SU-DHL-6 (cell line): Measurements from ENCODE around the gene THRAP3.
"Not testable (repeated sequence)": the region's sequence is repeated elsewhere in the genome, so short reads cannot be mapped to it uniquely, and the experiment has no call there.

ENCODE experiments used
- H2AFZ ChIP-seq: fragments of 200-600 bp; sonication (generic); 2 replicates; pipeline ENCODE4 v1.6.1; 2014; ENCODE audit warnings: low read depth, mild to moderate bottlenecking, moderate library complexity, mixed read lengths, antibody characterized with exemption, low read length; ENCODE audit not compliant: severe bottlenecking
- H3F3A ChIP-seq: fragments of 200-600 bp; shearing (Covaris generic); 2 replicates; pipeline ENCODE4 v1.6.0; 2016; ENCODE audit warnings: antibody characterized with exemption, mild to moderate bottlenecking; ENCODE audit not compliant: insufficient read depth
- H3K27ac ChIP-seq: fragments of 200-600 bp; sonication (generic); 2 replicates; pipeline ENCODE4 v1.5.1; 2016; ENCODE audit warnings: low read depth, mild to moderate bottlenecking, low read length, moderate library complexity, mixed read lengths
- H3K27me3 ChIP-seq: fragments of 200-600 bp; sonication (generic), shearing (Covaris generic); 2 replicates; pipeline ENCODE4 v1.6.0; 2014; ENCODE audit warnings: mild to moderate bottlenecking, low read length
- H3K36me3 ChIP-seq: fragments of 200-600 bp; sonication (generic); 2 replicates; pipeline ENCODE4 v1.6.1; 2014; ENCODE audit warnings: mild to moderate bottlenecking, low read length, mixed read lengths
- H3K4me2 ChIP-seq: fragments of 300-600, 200-600 bp; shearing (Covaris generic), sonication (generic); 2 replicates; pipeline ENCODE4 v1.6.0; 2014; ENCODE audit warnings: low read length, low read depth, mild to moderate bottlenecking; ENCODE audit not compliant: poor library complexity, severe bottlenecking
- H3K4me3 ChIP-seq: fragments of 200-600 bp; sonication (generic); 2 replicates; pipeline ENCODE4 v1.5.1; 2014; ENCODE audit warnings: antibody characterized with exemption, low read length, mild to moderate bottlenecking, mixed read lengths; ENCODE audit not compliant: insufficient read depth, poor library complexity, severe bottlenecking
- H3K79me2 ChIP-seq: fragments of 200-600 bp; sonication (generic); 2 replicates; pipeline ENCODE4 v1.6.1; 2014; ENCODE audit warnings: mild to moderate bottlenecking, low read length, moderate library complexity; ENCODE audit not compliant: insufficient read depth
- H3K9ac ChIP-seq: fragments of 200-600 bp; sonication (generic); 2 replicates; pipeline ENCODE4 v1.7.0; 2014; ENCODE audit warnings: mild to moderate bottlenecking, low read length
- H3K9me2 ChIP-seq: fragments of 200-600 bp; sonication (generic); replicated peaks from 2 replicates; pipeline ENCODE4 v1.6.1; 2014; ENCODE audit warnings: low read length; ENCODE audit not compliant: insufficient read depth
- H3K9me3 ChIP-seq: fragments of 200-600 bp; sonication (generic); 2 replicates; pipeline ENCODE4 v1.6.1; 2014; ENCODE audit warnings: low read length, mixed read lengths; ENCODE audit not compliant: insufficient read depth
- H4K20me1 ChIP-seq: fragments of 200-600 bp; sonication (generic); 2 replicates; pipeline ENCODE4 v1.6.1; 2014; ENCODE audit warnings: low read depth, mild to moderate bottlenecking, antibody characterized with exemption, low read length, moderate library complexity, mixed read lengths
- CTCF ChIP-seq: fragments of 200-600 bp; sonication (generic); IDR thresholded peaks from one replicate; pipeline ENCODE4 v1.5.1; 2017; ENCODE audit warnings: antibody characterized with exemption, mild to moderate bottlenecking, low read length, moderate library complexity; ENCODE audit not compliant: insufficient read depth, poor library complexity, severe bottlenecking
- EZH2phosphoT487 ChIP-seq: fragments of 200-600 bp; sonication (generic), shearing (Covaris generic); conservative IDR thresholded peaks from 2 replicates; pipeline ENCODE4 v1.6.1; 2018; ENCODE audit warnings: mild to moderate bottlenecking, antibody characterized with exemption, low read length, moderate library complexity, mixed read lengths

THRAP3 gene

GRCh38 chr1:36224537-36225282 is 467 bp downstream of the THRAP3 start:
- H3K9me3 ChIP-seq, result no peaks in the 10 kb centered on the region
- peak overlapping the region; percentile 97 for H3K4me3 ChIP-seq
- no peaks in the 10 kb centered on the region for H3K27me3 ChIP-seq
- H3K79me2 ChIP-seq, result peaks cover 52% of the 10 kb centered on the region
- peak overlapping the region; percentile 87 for H3K9ac ChIP-seq
- no peak for TF ChIP-seq EZH2phosphoT487
- no peak for TF ChIP-seq CTCF
- H3K9me2 ChIP-seq, result no peaks in the 10 kb centered on the region
- peaks cover 22% of the 10 kb centered on the region for H4K20me1 ChIP-seq
- peaks cover 9% of the 10 kb centered on the region for H3F3A ChIP-seq
- peak overlapping the region; percentile 10 for H2AFZ ChIP-seq
- H3K36me3 ChIP-seq, result no peaks in the 10 kb centered on the region
- peak overlapping the region; percentile 84 for H3K27ac ChIP-seq
- peak overlapping the region; percentile 83 for H3K4me2 ChIP-seq

- peak overlapping the region; percentile 97 for H3K4me3 ChIP-seq
- no peak overlapping the region for H2AFZ ChIP-seq
- peak overlapping the region; percentile 84 for H3K27ac ChIP-seq
- no peaks in the 10 kb centered on the region for H3K9me3 ChIP-seq
- peaks cover 23% of the 10 kb centered on the region for H4K20me1 ChIP-seq
- no peaks in the 10 kb centered on the region for H3K27me3 ChIP-seq
- H3K9me2 ChIP-seq, result no peaks in the 10 kb centered on the region
- peak overlapping the region; percentile 83 for H3K4me2 ChIP-seq
- TF ChIP-seq EZH2phosphoT487, result no peak
- TF ChIP-seq CTCF, result no peak
- H3K36me3 ChIP-seq, result 0 out of 2 replicates have a peak, but pooled peaks cover 1% of the 10 kb centered on the region
- H3K79me2 ChIP-seq, result peaks cover 59% of the 10 kb centered on the region
- H3K9ac ChIP-seq, result peak overlapping the region; percentile 87
- peaks cover 9% of the 10 kb centered on the region for H3F3A ChIP-seq
Observed at GRCh38 chr1:36225283-36225899, 1.1 kb downstream of the THRAP3 start.

GRCh38 chr1:36230279-36230678 is 6.0 kb downstream of the THRAP3 start:
- not testable (repeated sequence) for H3K9ac ChIP-seq, H3K9me3 ChIP-seq, H3K27ac ChIP-seq, H3K4me3 ChIP-seq, H3K27me3 ChIP-seq, H3K9me2 ChIP-seq, H3K4me2 ChIP-seq, H2AFZ ChIP-seq, H3F3A ChIP-seq
- Histone ChIP-seq H3K36me3 (peaks cover 19% of the 10 kb centered on the region; the same call in 1 of the 2 replicates), H3K79me2 (peaks cover 99% of the 10 kb centered on the region), H4K20me1 (peaks cover 45% of the 10 kb centered on the region)

- Histone ChIP-seq H3K27ac (0 out of 2 replicates have a peak overlapping the region, but pooled peaks have one; percentile 0), H3K4me3 (no peak overlapping the region), H3K79me2 (peaks cover 99% of the 10 kb centered on the region), H3F3A (peaks cover 11% of the 10 kb centered on the region; the same call in 1 of the 2 replicates), H3K9me3 (no peaks in the 10 kb centered on the region), H4K20me1 (peaks cover 40% of the 10 kb centered on the region; the same call in 1 of the 2 replicates), H2AFZ (no peak overlapping the region), H3K9ac (no peak overlapping the region), H3K27me3 (no peaks in the 10 kb centered on the region), H3K36me3 (peaks cover 19% of the 10 kb centered on the region; the same call in 1 of the 2 replicates), H3K9me2 (no peaks in the 10 kb centered on the region), H3K4me2 (no peak overlapping the region)
- TF ChIP-seq EZH2phosphoT487 (no peak), CTCF (no peak)
Observed at GRCh38 chr1:36231191-36231590, 6.9 kb downstream of the THRAP3 start.
